ENCODE measurements around the gene SOBP. TPM values are rescaled to one million over a fixed set of nuclear protein-coding genes. Genes with fewer than 3 reads are reported as not detected.

SOBP gene
- total and polyA plus RNA-seq, 4 donors = 24.0 to 44.6 (median 37.0) TPM

DNA sequence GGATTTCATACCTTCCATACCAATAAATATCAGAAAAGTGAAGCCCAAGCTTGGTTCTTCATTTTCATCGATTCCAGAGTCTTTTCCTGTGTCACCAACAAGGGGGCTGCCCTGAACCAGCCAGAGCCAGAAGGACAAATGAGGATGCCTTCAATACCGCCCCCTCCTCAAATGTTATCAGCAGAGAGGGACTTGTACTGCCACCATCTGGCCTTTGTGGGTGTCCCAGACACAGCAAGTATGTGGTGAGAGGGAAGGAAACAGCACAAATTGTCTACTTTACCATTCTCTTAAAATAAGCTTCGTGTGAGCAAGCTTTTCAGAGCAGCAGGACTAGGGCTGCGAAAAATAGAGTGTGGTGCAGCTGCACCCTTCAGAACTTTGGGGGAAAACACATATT is 165.3 kb downstream of the SOBP start:
- H3K36me3 ChIP-seq (ENCODE audit: control insufficient read depth, insufficient read depth, low read length) = peaks cover 14% of the 10 kb centered on the region
- no peaks in the 10 kb centered on the region for H3K9me3 ChIP-seq (ENCODE audit: control insufficient read depth, insufficient read depth, low read length)
- no peak overlapping the region for H3K4me3 ChIP-seq (ENCODE audit: low read depth, low read length)
- peaks cover 30% of the 10 kb centered on the region for H3K4me1 ChIP-seq (ENCODE audit: control insufficient read depth, insufficient read depth, low read length)
- peak in 2 of 6 donors; percentile 78 to 92 for DNase-seq (ENCODE audit: low read depth in 4 of 6, low spot score in 6 of 6)
- H3K27me3 ChIP-seq (ENCODE audit: control insufficient read depth, insufficient read depth, low read length) = no peaks in the 10 kb centered on the region
- H3K27ac ChIP-seq (ENCODE audit: low read depth, low read length) = peak overlapping the region; percentile 41
- 57% methylated on average over 1 of the region's 4 CpGs for WGBS (ENCODE audit: insufficient coverage)

DNA sequence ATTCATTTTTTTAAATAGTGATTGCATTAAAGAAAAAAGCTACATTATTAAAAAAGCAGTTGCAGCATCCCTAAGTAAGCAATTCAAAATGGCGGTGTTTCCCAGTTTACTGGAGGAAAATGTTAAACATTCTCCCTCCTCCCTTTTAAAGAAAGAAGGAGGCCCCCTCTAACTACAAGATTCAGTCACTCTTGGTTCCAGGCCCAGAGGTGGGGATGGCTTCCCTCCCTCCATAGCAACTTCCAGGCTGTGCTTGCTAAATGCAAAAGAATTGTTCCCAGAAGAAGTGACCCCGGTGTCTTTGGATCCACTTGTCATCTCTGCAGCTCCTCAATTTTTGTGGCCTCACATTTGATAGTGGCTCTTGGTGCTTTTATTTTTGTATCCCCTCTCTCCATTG is 165.9 kb downstream of the SOBP start:
- 43% methylated on average over 1 of the region's 2 CpGs for WGBS (ENCODE audit: insufficient coverage)
- peak overlapping the region; percentile 41 for H3K27ac ChIP-seq (ENCODE audit: low read depth, low read length)
- H3K4me1 ChIP-seq (ENCODE audit: control insufficient read depth, insufficient read depth, low read length) = peaks cover 33% of the 10 kb centered on the region
- no peaks in the 10 kb centered on the region for H3K9me3 ChIP-seq (ENCODE audit: control insufficient read depth, insufficient read depth, low read length)
- DNase-seq (ENCODE audit: low read depth in 4 of 6, low spot score in 6 of 6) = peak in 2 of 6 donors; percentile 75 to 79
- H3K4me3 ChIP-seq (ENCODE audit: low read depth, low read length) = no peak overlapping the region
- peaks cover 16% of the 10 kb centered on the region for H3K36me3 ChIP-seq (ENCODE audit: control insufficient read depth, insufficient read depth, low read length)
- no peaks in the 10 kb centered on the region for H3K27me3 ChIP-seq (ENCODE audit: control insufficient read depth, insufficient read depth, low read length)

DNA sequence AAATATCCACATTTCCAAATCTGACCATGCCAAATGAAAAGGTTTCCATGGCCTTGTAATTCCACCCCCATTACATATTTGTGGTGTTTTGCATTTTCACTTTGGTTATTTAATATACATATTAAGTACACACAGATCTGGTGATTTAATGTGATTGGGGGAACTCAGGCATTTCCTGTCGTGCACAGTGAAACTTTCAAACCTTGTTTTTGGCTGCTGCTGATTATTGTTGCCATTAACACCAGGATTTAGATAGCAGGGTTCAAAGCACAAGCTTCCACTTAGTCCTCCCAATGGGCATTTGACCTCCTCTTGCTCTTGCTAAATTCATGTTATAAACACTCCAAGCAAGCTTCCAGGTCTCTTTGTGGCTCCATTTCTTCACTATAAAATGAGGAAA is 166.5 kb downstream of the SOBP start:
- peaks cover 33% of the 10 kb centered on the region for H3K4me1 ChIP-seq (ENCODE audit: control insufficient read depth, insufficient read depth, low read length)
- no CpG with 5 or more reads among the region's 1 CpG for WGBS (ENCODE audit: insufficient coverage)

DNA sequence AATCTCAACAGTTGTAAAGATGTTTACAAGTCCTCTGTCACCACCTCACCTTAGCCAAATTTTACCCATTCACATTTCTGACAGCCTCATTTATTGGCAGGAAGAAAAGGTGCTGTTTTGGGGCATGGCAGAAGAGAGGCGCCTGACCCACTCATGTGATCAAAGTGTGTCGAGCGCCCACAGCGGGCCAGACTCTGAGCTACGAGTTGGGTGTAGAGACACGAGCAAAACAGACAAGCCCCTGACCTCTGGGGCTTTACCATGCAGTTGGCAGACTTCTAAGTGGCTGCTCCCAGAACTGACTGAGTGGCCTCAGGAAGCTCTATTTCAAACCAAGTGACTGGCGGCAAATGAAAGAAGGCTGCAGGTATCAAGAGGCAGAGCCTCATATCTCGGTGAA is 167.0 kb downstream of the SOBP start:
- H3K9me3 ChIP-seq (ENCODE audit: control insufficient read depth, insufficient read depth, low read length) = no peaks in the 10 kb centered on the region
- H3K27me3 ChIP-seq (ENCODE audit: control insufficient read depth, insufficient read depth, low read length) = no peaks in the 10 kb centered on the region
- no peak for DNase-seq (ENCODE audit: low read depth in 4 of 6, low spot score in 6 of 6)
- H3K4me1 ChIP-seq (ENCODE audit: control insufficient read depth, insufficient read depth, low read length) = peaks cover 37% of the 10 kb centered on the region
- 78% methylated on average over 8 of the region's 8 CpGs for WGBS (ENCODE audit: insufficient coverage)
- peak overlapping the region; percentile 41 for H3K27ac ChIP-seq (ENCODE audit: low read depth, low read length)
- H3K4me3 ChIP-seq (ENCODE audit: low read depth, low read length) = no peak overlapping the region
- peaks cover 17% of the 10 kb centered on the region for H3K36me3 ChIP-seq (ENCODE audit: control insufficient read depth, insufficient read depth, low read length)

More for the DNA sequence above, 166.5 kb downstream of the SOBP start:
- Histone ChIP-seq H3K36me3 (ENCODE audit: control insufficient read depth, insufficient read depth, low read length) (peaks cover 17% of the 10 kb centered on the region), H3K4me3 (ENCODE audit: low read depth, low read length) (no peak overlapping the region), H3K9me3 (ENCODE audit: control insufficient read depth, insufficient read depth, low read length) (no peaks in the 10 kb centered on the region), H3K27ac (ENCODE audit: low read depth, low read length) (peak overlapping the region; percentile 41), H3K27me3 (ENCODE audit: control insufficient read depth, insufficient read depth, low read length) (no peaks in the 10 kb centered on the region)
- DNase-seq (ENCODE audit: low read depth in 4 of 6, low spot score in 6 of 6) = no peak

DNA sequence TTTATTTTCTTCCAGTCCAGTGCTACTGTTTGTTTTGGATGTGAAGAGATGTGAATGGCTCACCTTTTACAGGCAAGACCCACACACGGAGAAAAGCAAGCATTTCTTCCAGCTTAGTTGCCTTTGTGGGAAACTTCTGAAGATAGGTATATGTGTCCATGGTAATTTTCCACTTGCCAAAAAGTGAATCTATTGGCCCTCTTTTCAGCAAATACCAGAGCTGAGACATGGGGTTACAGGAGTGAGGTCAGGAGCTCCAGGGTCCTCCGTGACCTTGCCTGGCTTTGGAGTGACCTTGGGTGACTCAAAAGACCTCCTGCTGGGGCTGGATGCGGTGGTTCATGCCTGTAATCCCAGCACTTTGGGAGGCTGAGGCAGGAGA is 167.4 kb downstream of the SOBP start:
- DNase-seq (ENCODE audit: low read depth in 4 of 6, low spot score in 6 of 6) = no peak
- H3K36me3 ChIP-seq (ENCODE audit: control insufficient read depth, insufficient read depth, low read length) = peaks cover 20% of the 10 kb centered on the region
- H3K9me3 ChIP-seq (ENCODE audit: control insufficient read depth, insufficient read depth, low read length) = no peaks in the 10 kb centered on the region
- H3K4me1 ChIP-seq (ENCODE audit: control insufficient read depth, insufficient read depth, low read length) = peaks cover 42% of the 10 kb centered on the region
- H3K27ac ChIP-seq (ENCODE audit: low read depth, low read length) = peak overlapping the region; percentile 11
- no peaks in the 10 kb centered on the region for H3K27me3 ChIP-seq (ENCODE audit: control insufficient read depth, insufficient read depth, low read length)
- H3K4me3 ChIP-seq (ENCODE audit: low read depth, low read length) = no peak overlapping the region
- 74% methylated on average over 3 of the region's 3 CpGs for WGBS (ENCODE audit: insufficient coverage)

GRCh38 chr6:107657755-107658461 is 168.0 kb downstream of the SOBP start:
- peak overlapping the region; percentile 17 for H3K27ac ChIP-seq (ENCODE audit: low read depth, low read length)

GRCh38 chr6:107658920-107659865 is 169.3 kb downstream of the SOBP start:
- no peaks in the 10 kb centered on the region for H3K9me3 ChIP-seq (ENCODE audit: control insufficient read depth, insufficient read depth, low read length)
- WGBS (ENCODE audit: insufficient coverage) = 97% methylated on average over 12 of the region's 18 CpGs
- H3K4me3 ChIP-seq (ENCODE audit: low read depth, low read length) = no peak overlapping the region
- peaks cover 47% of the 10 kb centered on the region for H3K4me1 ChIP-seq (ENCODE audit: control insufficient read depth, insufficient read depth, low read length)
- peaks cover 24% of the 10 kb centered on the region for H3K36me3 ChIP-seq (ENCODE audit: control insufficient read depth, insufficient read depth, low read length)
- no peak overlapping the region for H3K27ac ChIP-seq (ENCODE audit: low read depth, low read length)
- DNase-seq (ENCODE audit: low read depth in 4 of 6, low spot score in 6 of 6) = no peak
- no peaks in the 10 kb centered on the region for H3K27me3 ChIP-seq (ENCODE audit: control insufficient read depth, insufficient read depth, low read length)

More at GRCh38 chr6:107657755-107658461, 168.0 kb downstream of the SOBP start:
- peak in 2 of 6 donors; percentile 18 to 57 for DNase-seq (ENCODE audit: low read depth in 4 of 6, low spot score in 6 of 6)
- Histone ChIP-seq H3K9me3 (ENCODE audit: control insufficient read depth, insufficient read depth, low read length) (no peaks in the 10 kb centered on the region), H3K4me1 (ENCODE audit: control insufficient read depth, insufficient read depth, low read length) (peaks cover 47% of the 10 kb centered on the region), H3K4me3 (ENCODE audit: low read depth, low read length) (no peak overlapping the region), H3K27me3 (ENCODE audit: control insufficient read depth, insufficient read depth, low read length) (no peaks in the 10 kb centered on the region), H3K36me3 (ENCODE audit: control insufficient read depth, insufficient read depth, low read length) (peaks cover 21% of the 10 kb centered on the region)
- 58% methylated on average over 12 of the region's 17 CpGs for WGBS (ENCODE audit: insufficient coverage)

- 79% methylated on average over 10 of the region's 11 CpGs for WGBS (ENCODE audit: insufficient coverage)
- Histone ChIP-seq H3K27me3 (ENCODE audit: control insufficient read depth, insufficient read depth, low read length) (no peaks in the 10 kb centered on the region), H3K27ac (ENCODE audit: low read depth, low read length) (peak overlapping the region; percentile 10), H3K4me3 (ENCODE audit: low read depth, low read length) (no peak overlapping the region), H3K36me3 (ENCODE audit: control insufficient read depth, insufficient read depth, low read length) (peaks cover 24% of the 10 kb centered on the region), H3K9me3 (ENCODE audit: control insufficient read depth, insufficient read depth, low read length) (no peaks in the 10 kb centered on the region), H3K4me1 (ENCODE audit: control insufficient read depth, insufficient read depth, low read length) (peaks cover 41% of the 10 kb centered on the region)
- DNase-seq (ENCODE audit: low read depth in 4 of 6, low spot score in 6 of 6) = no peak
These were observed 170.9 kb downstream of the SOBP start for GRCh38 chr6:107660839-107661238.

DNA sequence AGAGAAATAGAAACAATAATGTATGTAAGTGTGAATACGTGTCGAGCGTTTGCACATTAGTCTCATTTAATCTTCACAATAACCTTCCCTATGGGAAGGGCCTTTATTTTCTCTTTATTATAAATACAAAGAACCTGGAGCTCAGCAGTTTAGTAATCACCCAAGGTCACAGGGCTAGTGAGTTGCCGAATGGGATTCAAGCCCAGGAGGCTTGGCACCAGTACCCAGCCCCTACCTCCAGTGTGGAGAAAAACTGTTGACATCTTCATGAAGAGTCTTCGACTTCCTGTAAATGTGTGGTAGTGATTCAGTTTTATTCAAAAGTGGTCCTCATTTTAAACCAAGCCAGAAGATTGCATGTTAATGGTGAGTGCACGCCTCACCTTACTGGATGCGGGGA is 171.4 kb downstream of the SOBP start:
- DNase-seq (ENCODE audit: low read depth in 4 of 6, low spot score in 6 of 6) = no peak
- no peaks in the 10 kb centered on the region for H3K9me3 ChIP-seq (ENCODE audit: control insufficient read depth, insufficient read depth, low read length)
- H3K4me1 ChIP-seq (ENCODE audit: control insufficient read depth, insufficient read depth, low read length) = peaks cover 43% of the 10 kb centered on the region
- H3K27me3 ChIP-seq (ENCODE audit: control insufficient read depth, insufficient read depth, low read length) = no peaks in the 10 kb centered on the region
- H3K4me3 ChIP-seq (ENCODE audit: low read depth, low read length) = no peak overlapping the region
- WGBS (ENCODE audit: insufficient coverage) = 83% methylated on average over 2 of the region's 7 CpGs
- H3K36me3 ChIP-seq (ENCODE audit: control insufficient read depth, insufficient read depth, low read length) = peaks cover 24% of the 10 kb centered on the region
- H3K27ac ChIP-seq (ENCODE audit: low read depth, low read length) = peak overlapping the region; percentile 10

Measured in spinal cord (tissue), 10 donors.